HG02884 (cell line): ENCODE data around the gene PLCL2.

Source experiments
- ATAC-seq: cut with Tn5 transposase; IDR thresholded peaks from one replicate; pipeline ENCODE4 v1.9.1; 2021; ENCODE audit warnings: mild to moderate bottlenecking, moderate library complexity; ENCODE audit not compliant: unreplicated experiment

Gene PLCL2

DNA sequence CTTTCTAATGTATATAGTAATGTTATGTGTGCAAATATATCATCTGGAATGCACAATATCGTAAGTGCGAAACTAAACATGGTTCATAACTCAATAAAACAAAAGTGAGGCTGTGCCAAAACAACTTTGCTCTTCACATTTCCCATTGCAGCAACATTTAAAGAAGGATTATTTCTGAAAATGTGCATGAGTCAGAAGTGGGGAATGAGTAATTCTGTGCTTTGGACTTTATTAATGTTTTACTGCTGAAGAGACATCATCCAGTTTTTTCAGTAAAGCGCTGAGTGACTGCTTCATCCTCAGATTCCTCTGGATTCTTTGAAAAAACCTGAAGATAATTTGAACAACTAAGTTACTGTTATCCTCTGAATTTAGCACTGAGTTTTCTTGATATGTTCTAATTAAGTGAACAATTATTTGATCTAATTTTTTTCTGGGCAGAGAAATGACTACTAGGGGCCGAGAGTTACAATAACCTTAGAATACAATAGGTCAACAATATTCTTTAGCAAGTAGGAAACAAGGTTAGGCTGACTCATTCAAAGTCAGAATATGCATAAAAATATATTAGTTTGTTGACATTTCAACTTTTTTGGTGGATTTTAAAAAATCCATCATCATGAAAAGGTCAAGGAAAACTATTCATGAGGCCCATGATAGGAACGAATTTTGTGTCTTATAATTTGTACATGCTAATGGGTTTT lies 20.0 kb upstream of the PLCL2 start:
- no peak for ATAC-seq

DNA sequence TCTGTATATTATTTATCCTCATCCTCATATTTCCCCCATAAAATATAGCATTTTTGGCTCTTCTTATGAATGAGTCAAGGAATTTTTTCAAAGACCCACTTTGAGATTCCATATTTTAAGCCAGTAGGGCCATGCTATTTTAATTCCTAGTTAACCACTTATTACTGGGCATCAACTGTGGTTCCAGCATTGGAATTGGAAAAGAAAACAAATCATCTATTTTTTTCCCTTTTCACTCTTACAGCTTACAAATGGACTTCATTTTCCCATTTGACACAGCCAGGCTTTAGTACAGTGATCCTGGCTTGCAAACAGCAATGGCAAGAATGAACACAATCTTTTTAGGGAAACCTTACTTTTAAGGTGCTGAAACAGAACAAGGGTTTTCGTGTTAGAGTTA lies 19.4 kb upstream of the PLCL2 start:
- ATAC-seq = no peak

DNA sequence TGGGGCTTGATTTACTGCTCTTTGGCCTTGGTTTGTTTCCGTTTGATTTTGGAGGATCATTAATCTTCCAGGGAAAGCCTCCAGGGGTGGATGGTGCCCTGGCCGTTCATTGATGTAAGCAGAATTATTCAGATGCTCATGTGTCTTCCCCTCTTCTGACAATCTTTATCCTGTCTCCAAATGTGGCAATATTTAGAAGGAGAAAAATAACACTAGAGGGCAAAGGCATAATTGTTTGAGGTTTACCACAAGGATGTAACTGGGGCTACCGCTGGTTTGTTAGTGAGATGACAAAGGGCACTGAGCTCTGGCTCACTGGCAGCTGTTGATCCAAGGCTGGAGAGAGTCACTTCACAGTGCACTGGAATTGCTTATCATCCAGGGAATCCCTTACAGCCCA lies 18.2 kb upstream of the PLCL2 start:
- no peak for ATAC-seq

- no peak for ATAC-seq
These were observed 16.2 kb upstream of the PLCL2 start for GRCh38 chr3:16868513-16868912.

- no peak for ATAC-seq
These were observed 15.3 kb upstream of the PLCL2 start for GRCh38 chr3:16869261-16870005.

GRCh38 chr3:16871915-16872842 lies 12.6 kb upstream of the PLCL2 start:
- ATAC-seq = no peak

DNA sequence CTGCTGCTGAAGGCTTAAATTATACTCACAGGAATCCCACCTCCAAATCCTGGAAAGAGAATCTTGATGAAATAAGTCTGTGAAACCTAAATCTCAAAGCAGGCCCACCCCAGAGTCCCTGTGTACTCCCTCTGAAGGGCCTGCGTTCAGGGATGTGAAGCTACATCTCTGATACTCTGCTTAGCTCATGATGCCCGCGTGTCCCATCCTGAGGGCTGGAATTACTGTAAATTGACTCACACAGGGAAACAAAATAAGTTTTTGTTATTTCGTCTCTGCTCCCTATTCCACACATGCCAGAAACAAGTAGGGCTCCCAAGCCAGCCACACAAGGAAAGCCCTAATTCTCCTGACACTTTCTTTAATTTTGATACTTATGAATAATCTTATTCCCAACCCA lies 10.9 kb upstream of the PLCL2 start:
- ATAC-seq = no peak

DNA sequence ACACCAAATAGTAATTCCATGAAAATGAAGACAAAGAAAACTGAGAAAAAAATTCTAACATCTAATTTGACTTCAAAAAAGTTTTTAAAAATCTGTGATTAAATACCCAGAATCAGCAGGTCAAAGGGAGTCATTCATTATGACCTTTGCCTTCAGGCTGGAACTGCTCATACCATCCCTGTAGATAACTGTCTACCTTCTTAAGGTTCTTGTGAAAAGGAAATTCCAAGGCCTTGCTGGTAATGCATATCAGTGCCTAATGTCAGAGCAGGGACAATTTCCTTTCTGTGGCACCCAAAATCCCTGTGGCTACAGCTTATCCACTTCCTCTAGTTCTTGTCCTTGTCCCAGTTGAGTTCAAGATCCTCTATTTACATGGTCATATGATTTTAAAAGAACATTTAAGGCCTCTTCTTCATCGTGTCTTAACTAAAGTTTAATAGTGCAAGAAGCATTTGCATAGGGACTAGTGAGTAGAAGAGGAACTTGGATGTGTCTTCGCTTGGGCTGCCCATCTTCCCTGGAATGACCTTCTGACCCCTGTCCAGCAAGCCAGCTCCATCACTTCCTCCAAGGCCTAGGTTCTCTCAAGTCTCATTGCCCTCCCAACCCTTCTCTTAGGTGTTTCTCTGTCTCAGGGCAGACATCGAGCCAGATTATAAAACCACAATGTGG lies 8.7 kb upstream of the PLCL2 start:
- ATAC-seq = no peak

DNA sequence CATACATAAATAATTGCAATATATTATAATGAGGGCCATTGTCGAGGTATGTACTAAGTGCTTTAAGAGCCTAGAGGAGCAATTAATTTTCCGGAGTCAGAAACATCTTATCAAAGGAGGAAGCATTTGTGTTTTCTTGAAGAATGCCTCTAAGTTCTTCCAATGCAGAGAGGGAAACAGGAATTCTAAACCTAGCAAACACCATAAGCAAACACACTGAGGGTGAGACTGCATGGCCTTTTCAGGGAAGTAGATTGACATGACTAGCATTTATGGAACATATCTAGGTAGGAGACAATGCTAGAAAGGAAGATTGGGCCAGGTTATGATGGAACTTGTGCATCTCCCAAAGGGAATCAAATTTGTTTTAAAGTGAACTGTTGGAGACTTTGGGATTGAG lies 7.2 kb upstream of the PLCL2 start:
- no peak for ATAC-seq

DNA sequence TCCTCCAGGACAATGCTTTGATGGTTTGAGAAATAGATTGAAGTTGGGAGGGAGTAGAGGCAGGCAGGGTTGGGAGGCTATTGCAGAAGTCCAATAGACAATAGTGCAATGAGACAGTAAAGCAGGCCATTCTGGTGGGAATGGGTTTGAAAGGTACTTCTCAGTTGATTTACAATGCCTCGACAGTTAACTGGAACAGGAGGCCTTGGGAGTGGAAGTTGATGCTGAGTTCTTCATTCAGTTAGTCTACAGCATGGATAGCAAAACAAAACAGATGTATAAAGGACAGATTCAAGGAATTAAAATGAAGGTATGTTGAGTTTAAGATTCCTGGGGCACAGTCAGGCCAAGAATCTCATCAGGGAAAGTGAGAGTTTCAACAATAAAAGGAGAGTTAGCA lies 6.8 kb upstream of the PLCL2 start:
- ATAC-seq = no peak

DNA sequence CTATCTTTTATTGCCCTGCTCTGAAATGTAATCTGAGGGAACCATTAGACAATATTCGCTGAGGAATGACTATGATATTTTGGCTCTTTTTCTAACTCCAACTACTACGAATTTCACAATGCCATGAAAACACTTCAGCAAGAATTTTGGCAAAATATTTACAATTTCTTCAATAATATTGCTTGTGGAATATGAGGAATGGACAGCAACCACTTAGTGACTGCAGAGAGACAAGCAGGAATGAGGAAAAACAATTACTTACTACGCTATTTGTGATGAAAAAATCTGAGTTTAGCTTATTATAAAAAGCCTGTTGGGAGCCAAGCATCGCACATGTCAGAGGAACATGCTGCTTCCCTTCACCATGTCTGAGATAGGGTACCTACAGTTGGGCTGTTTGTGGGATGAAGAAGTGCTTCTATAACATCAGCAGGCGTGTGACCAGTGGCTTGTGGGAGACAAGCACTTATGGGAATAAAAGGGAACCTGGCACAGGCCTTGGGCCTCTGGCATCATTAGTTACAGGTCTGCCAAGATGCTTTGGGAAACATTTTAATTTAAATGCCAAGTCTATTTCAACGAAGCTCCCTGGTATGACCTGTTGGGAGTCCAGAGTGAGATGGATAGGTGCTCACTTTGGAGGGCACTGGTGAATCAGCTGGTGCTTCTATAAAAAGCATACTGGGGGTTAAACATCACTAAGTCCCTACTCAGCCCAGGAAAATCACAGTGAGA lies 2.7 kb upstream of the PLCL2 start:
- no peak for ATAC-seq

- ATAC-seq = no peak
These were observed 1.6 kb upstream of the PLCL2 start for GRCh38 chr3:16883057-16883722.

DNA sequence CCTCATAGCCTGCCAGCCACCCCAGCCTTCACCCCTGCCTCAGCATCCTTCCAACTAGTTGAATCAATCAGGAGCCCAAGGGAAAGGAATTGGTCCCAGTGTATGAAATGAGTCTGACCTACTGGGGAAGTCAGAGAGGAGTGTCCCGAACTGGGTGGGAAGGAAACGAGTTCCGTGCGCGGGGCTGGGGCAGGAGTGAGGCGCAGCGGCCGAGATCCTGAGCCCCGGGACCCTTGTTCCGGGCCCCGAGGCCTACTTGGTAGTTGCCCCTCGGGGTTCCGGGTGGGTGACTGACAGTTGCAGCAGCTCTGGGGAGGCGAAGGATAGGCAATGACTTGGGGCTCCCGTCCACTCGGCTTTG lies 1.1 kb upstream of the PLCL2 start:
- no peak for ATAC-seq

DNA sequence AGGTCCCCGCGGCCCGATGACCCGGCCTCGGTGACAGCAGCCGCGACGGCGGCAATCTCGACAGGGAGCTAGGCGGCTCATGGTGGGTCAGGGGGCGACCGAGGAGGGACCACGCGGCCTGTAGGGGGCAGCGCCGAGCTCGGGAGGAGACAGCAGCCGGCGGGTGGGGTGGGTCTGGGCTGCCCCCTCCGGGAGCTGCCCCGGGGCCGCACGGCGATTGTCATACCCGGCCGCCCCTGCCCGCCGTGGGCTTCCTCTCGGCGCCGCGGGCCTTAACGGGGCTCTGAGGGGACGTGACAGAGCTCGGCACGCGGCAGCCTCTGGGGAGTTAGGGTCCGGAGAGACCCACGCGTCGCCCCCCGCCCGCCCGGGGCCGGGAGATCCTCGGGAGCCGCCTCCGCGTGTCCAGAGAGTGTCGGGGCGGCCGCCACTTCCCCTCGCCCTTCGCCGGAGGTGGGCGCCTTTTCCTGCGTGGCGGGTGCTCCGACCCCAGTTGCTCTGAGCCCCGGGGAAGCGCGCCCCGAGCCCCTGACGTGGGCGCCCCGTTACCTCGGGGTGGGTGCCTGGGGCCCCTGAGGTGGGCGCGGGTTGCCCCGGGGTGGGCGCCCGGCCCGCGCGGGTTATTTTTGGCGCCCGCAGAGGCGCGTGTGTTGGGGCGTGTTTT lies 539 bp upstream of the PLCL2 start:
- ATAC-seq = peak; percentile 32

GRCh38 chr3:16885593-16886302 lies 993 bp downstream of the PLCL2 start:
- peak; percentile 27 for ATAC-seq

DNA sequence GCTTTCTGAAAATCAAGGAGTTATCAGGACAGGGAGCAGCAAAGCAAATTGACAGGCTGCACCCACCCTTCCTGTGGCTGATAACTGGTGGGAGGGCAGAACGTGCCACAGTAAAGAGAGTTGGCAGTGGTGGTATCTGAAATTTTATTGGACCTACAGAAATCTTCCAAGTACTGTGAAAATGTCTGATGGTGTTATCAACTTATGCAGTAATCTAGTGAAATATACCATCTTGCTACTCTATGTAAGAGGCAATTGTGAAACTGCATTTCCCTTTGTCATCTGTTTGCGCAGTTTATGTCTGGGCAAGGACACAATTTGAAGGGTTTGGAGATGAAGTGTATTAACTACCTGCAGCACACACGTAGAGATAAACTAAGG lies 1.5 kb downstream of the PLCL2 start:
- ATAC-seq = no peak

DNA sequence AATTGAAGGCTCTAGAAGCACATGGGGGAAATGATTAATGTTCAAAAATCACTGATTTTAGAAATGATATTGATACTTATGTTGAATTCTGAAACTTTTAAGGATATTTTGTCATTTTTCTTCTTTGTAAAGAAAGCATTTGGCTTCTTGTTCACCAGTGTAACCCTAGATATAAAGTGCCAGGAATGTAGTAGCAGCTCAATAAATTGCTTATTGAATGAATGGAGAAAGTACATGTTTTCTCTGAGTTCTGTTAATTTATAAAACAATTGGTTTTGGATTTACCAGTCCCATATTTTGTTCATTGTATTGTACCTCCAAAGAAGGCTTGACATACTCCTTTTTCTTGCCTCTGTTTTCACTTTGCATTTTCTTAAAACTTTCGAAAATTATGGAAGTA lies 2.4 kb downstream of the PLCL2 start:
- ATAC-seq = no peak

GRCh38 chr3:16888356-16888755 lies 3.6 kb downstream of the PLCL2 start:
- ATAC-seq = no peak
